ENCODE measurements around the gene PROM2. TPM values are rescaled to one million over a fixed set of nuclear protein-coding genes. Genes with fewer than 3 reads are reported as not detected.

The PROM2 gene
- total RNA-seq, 4 donors from 2014 or later: 1.5 to 13.8 (median 7.1) TPM

DNA sequence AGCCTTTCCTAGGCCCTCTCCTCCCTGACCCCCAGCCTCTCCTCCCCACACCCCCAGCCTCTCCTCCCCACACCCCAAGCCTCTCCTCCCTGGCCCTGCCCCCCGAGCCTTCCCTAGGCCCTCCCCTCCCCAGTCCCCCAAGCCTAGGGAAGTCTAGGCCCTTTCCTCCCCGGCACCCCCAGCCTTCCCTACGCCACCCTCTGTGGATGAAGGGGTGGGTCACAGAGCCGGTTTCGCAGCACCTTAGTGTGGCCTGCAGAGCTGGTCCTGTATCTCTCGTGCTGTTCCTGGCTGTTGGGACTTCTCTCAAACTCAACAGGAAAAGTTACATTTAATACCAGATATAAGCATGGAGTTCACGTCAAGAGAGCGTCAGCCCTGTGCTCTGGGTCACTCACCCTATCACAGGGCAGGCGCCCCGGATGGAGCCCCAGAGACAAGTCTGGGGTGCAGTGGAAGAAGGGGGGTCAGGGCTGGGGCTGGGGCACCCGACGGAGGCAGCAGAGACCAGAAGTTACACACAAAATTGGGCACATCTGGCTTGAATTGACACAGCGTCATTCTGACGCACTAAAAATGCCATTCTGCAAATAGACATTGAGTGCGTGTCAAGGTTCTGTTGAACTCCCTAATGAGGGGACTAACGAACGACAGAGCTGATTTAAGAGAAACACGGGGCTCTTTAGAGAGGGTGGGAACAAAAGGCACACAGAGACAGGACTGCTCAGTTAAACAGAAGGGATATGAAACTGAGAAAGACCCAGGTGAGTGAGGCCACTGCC is 46.9 kb downstream of the PROM2 start:
- intact Hi-C loops (cut with DNase I; ENCODE audit: low total_unique reads): no loop called here
- Histone ChIP-seq H3K27me3 (no peaks in the 10 kb centered on the region), H3K4me3 (no peak overlapping the region), H3K4me1 (no peaks in the 10 kb centered on the region), H3K36me3 (no peaks in the 10 kb centered on the region), H3K9me3 (no peaks in the 10 kb centered on the region), H3K27ac (no peak overlapping the region)
- DNase-seq: no peak
- no peak for TF ChIP-seq POLR2A (IDR thresholded peaks at IDR 0.05)
- TF ChIP-seq, protein P1, sequence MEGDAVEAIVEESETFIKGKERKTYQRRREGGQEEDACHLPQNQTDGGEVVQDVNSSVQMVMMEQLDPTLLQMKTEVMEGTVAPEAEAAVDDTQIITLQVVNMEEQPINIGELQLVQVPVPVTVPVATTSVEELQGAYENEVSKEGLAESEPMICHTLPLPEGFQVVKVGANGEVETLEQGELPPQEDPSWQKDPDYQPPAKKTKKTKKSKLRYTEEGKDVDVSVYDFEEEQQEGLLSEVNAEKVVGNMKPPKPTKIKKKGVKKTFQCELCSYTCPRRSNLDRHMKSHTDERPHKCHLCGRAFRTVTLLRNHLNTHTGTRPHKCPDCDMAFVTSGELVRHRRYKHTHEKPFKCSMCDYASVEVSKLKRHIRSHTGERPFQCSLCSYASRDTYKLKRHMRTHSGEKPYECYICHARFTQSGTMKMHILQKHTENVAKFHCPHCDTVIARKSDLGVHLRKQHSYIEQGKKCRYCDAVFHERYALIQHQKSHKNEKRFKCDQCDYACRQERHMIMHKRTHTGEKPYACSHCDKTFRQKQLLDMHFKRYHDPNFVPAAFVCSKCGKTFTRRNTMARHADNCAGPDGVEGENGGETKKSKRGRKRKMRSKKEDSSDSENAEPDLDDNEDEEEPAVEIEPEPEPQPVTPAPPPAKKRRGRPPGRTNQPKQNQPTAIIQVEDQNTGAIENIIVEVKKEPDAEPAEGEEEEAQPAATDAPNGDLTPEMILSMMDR (IDR thresholded peaks at IDR 0.05): no peak

DNA sequence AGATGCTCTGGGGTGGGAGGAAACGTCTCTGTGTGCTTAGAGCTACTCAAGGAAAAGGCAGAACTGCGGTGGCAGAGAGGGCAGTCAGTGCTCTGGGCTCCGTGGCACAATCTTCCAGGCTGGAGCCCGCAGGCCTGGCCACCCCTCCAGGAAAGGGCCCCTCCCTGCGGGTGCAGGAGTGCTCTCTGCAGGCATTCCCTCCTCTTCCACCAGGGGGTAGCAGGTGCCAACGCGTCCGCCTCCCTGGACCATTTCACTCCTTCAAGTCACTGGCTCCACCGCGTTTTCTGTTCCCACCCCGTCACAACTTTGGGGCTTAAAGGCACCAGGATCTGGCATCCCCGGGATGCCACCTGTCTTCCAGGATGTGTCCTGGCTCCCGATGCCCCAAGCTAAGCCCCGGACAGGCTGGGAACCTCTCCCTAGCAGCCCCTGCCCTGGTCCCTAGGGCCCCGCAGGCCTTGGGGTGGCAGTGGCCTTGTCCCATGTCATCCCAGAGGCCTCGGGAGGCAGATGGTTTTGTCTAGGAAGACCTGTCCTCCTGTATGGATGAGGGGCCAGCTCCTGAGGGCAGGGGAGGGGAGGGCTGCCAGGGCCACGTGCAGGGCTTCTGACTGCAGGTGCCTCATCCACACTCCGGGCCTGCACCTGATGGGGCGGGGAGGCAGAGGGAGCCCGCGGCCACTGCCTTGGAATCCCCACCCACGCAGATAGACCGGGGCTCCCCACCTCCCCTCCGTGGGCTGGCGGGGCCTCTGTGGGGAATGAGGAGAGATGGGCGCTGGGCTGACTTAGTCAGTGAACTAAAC is 49.3 kb downstream of the PROM2 start:
- Histone ChIP-seq H3K4me3 (no peak overlapping the region), H3K36me3 (no peaks in the 10 kb centered on the region), H3K27me3 (no peaks in the 10 kb centered on the region), H3K4me1 (no peaks in the 10 kb centered on the region), H3K9me3 (no peaks in the 10 kb centered on the region), H3K27ac (no peak overlapping the region)
- DNase-seq: no peak
- intact Hi-C loops (cut with DNase I; ENCODE audit: low total_unique reads): no loop called here
- TF ChIP-seq POLR2A (IDR thresholded peaks at IDR 0.05): no peak
- TF ChIP-seq, protein P1 (IDR thresholded peaks at IDR 0.05): peak in 2 of 4 experiments; percentile 8 to 22

DNA sequence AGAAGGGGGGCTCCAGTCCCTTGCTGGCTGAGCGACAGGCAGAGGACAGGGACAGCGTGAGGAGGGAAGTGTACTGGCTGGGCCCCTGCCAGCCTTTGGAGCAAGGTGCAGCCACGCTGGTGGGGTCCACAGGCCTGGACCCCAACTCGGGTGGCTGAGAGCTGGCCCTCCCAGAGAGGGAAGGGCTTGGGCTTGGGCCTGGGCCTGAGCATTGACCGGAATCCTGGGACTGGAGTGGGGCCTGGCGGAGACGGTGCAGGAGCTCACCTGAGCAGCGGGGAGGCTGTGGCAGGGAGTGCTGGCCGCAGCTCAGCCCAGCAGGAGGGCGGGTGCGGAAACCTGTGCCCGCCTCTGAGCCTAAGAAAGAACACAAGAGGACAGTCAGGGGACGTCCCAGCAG is 50.8 kb downstream of the PROM2 start:
- Histone ChIP-seq H3K36me3 (no peaks in the 10 kb centered on the region), H3K4me1 (no peaks in the 10 kb centered on the region), H3K27ac (no peak overlapping the region), H3K27me3 (no peaks in the 10 kb centered on the region), H3K9me3 (no peaks in the 10 kb centered on the region), H3K4me3 (no peak overlapping the region)
- intact Hi-C loops (cut with DNase I; ENCODE audit: low total_unique reads): no loop called here
- DNase-seq: no peak
- TF ChIP-seq POLR2A (IDR thresholded peaks at IDR 0.05): no peak
- TF ChIP-seq, protein P1 (IDR thresholded peaks at IDR 0.05): no peak

DNA sequence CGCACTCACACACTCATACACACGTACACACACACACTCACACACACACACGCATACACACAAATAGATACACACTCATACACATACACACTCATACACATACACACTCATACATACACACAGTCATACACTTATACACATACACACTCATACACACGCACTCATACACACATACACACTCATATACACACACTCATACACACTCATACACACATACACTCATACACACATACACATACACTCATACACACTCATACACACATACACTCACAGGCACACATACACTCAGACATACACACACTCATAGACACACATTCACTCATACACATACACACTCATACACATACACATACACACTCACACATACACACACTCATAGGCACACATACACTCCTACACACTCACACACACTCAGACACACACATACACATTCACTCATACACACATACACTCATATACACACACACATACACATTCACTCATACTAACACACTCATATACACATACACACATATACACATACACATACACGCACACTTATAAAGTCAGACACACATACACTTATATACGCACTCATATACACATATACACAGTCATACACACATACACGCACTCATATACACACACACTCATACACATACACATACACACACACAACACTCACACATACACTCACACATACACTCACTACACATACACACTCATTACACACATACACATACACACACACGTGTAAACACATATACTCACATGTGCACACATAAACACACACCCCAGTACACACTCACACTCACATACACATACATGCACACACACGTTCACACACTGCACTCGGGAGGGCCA is 51.6 kb downstream of the PROM2 start:
- Histone ChIP-seq H3K27ac (no peak overlapping the region), H3K9me3 (no peaks in the 10 kb centered on the region), H3K36me3 (no peaks in the 10 kb centered on the region), H3K27me3 (no peaks in the 10 kb centered on the region), H3K4me3 (no peak overlapping the region), H3K4me1 (no peaks in the 10 kb centered on the region)
- TF ChIP-seq, protein P1 (IDR thresholded peaks at IDR 0.05): no peak
- no peak for TF ChIP-seq POLR2A (IDR thresholded peaks at IDR 0.05)
- intact Hi-C loops (cut with DNase I; ENCODE audit: low total_unique reads): no loop called here
- no peak for DNase-seq

Data from uterus (tissue), 4 donors.